ENCODE data around the gene NCAM2. TPM values are rescaled to one million over a fixed set of nuclear protein-coding genes. Genes with fewer than 3 reads are reported as not detected.

Gene NCAM2
- total and polyA plus RNA-seq, 5 donors from 2014 or later, result not detected

GRCh38 chr21:21231913-21232312, 233.7 kb downstream of the NCAM2 start:
- H3K4me1 Mint-ChIP-seq, result no peaks in the 10 kb centered on the region
- Histone ChIP-seq H3K9me3 (ENCODE audit: control insufficient read depth in 2 of 2, low read length in 2 of 2) (peaks cover 2 to 4% of the 10 kb centered on the region in 2 experiments), H3K4me3 (ENCODE audit: low read depth, low read length) (no peak overlapping the region), H3K36me3 (ENCODE audit: control insufficient read depth, insufficient read depth, low read length) (no peaks in the 10 kb centered on the region), H3K27me3 (ENCODE audit: control insufficient read depth, insufficient read depth, low read length) (no peaks in the 10 kb centered on the region), H3K27ac (ENCODE audit: insufficient read depth, low read length, poor library complexity, severe bottlenecking) (no peak overlapping the region), H3K4me1 (ENCODE audit: control insufficient read depth, insufficient read depth, low read length, poor library complexity, severe bottlenecking) (no peaks in the 10 kb centered on the region)
- H3K27me3 Mint-ChIP-seq, result no peaks in the 10 kb centered on the region
- H3K4me3 Mint-ChIP-seq, result no peak overlapping the region
- no peak overlapping the region for H3K27ac Mint-ChIP-seq
- H3K36me3 Mint-ChIP-seq, result no peaks in the 10 kb centered on the region
- DNase-seq (no peak), ATAC-seq (ENCODE audit: low read depth in 2 of 2) (no peak)
- H3K9me3 Mint-ChIP-seq, result peaks cover 0 to 6% (median 4%) of the 10 kb centered on the region in 7 donors

GRCh38 chr21:21232320-21232719, 234.1 kb downstream of the NCAM2 start:
- H3K27ac ChIP-seq (ENCODE audit: insufficient read depth, low read length, poor library complexity, severe bottlenecking), result no peak overlapping the region
- no peak for DNase-seq

GRCh38 chr21:21233051-21233450, 234.8 kb downstream of the NCAM2 start:
- H3K27me3 ChIP-seq (ENCODE audit: control insufficient read depth, insufficient read depth, low read length), result no peaks in the 10 kb centered on the region
- H3K4me3 Mint-ChIP-seq, result no peak overlapping the region
- ATAC-seq (ENCODE audit: low read depth in 2 of 2), result no peak
- H3K36me3 Mint-ChIP-seq, result no peaks in the 10 kb centered on the region
- H3K27ac Mint-ChIP-seq, result no peak overlapping the region
- H3K36me3 ChIP-seq (ENCODE audit: control insufficient read depth, insufficient read depth, low read length), result no peaks in the 10 kb centered on the region
- no peaks in the 10 kb centered on the region for H3K4me1 ChIP-seq (ENCODE audit: control insufficient read depth, insufficient read depth, low read length, poor library complexity, severe bottlenecking)
- H3K9me3 Mint-ChIP-seq, result peaks cover 0 to 5% (median 3%) of the 10 kb centered on the region in 7 donors
- no peak overlapping the region for H3K4me3 ChIP-seq (ENCODE audit: low read depth, low read length)
- H3K27me3 Mint-ChIP-seq, result no peaks in the 10 kb centered on the region
- no peak overlapping the region for H3K27ac ChIP-seq (ENCODE audit: insufficient read depth, low read length, poor library complexity, severe bottlenecking)
- no peak for DNase-seq
- no peaks in the 10 kb centered on the region for H3K4me1 Mint-ChIP-seq
- peaks cover 3 to 4% of the 10 kb centered on the region in 2 experiments for H3K9me3 ChIP-seq (ENCODE audit: control insufficient read depth in 2 of 2, low read length in 2 of 2)

More at GRCh38 chr21:21232320-21232719, 234.1 kb downstream of the NCAM2 start:
- peaks cover 3 to 4% of the 10 kb centered on the region in 2 experiments for H3K9me3 ChIP-seq (ENCODE audit: control insufficient read depth in 2 of 2, low read length in 2 of 2)
- no peaks in the 10 kb centered on the region for H3K36me3 Mint-ChIP-seq
- H3K27me3 Mint-ChIP-seq, result no peaks in the 10 kb centered on the region
- H3K9me3 Mint-ChIP-seq, result peaks cover 0 to 5% (median 4%) of the 10 kb centered on the region in 7 donors
- H3K36me3 ChIP-seq (ENCODE audit: control insufficient read depth, insufficient read depth, low read length), result no peaks in the 10 kb centered on the region
- H3K4me3 Mint-ChIP-seq, result no peak overlapping the region
- H3K4me1 ChIP-seq (ENCODE audit: control insufficient read depth, insufficient read depth, low read length, poor library complexity, severe bottlenecking), result no peaks in the 10 kb centered on the region
- H3K27ac Mint-ChIP-seq, result no peak overlapping the region
- ATAC-seq (ENCODE audit: low read depth in 2 of 2), result no peak
- no peaks in the 10 kb centered on the region for H3K4me1 Mint-ChIP-seq
- H3K4me3 ChIP-seq (ENCODE audit: low read depth, low read length), result no peak overlapping the region
- H3K27me3 ChIP-seq (ENCODE audit: control insufficient read depth, insufficient read depth, low read length), result no peaks in the 10 kb centered on the region

GRCh38 chr21:21236996-21237395, 238.8 kb downstream of the NCAM2 start:
- DNase-seq, result no peak
- Histone ChIP-seq H3K9me3 (ENCODE audit: control insufficient read depth in 2 of 2, low read length in 2 of 2) (peaks cover 3 to 4% of the 10 kb centered on the region in 2 experiments), H3K36me3 (ENCODE audit: control insufficient read depth, insufficient read depth, low read length) (no peaks in the 10 kb centered on the region), H3K4me3 (ENCODE audit: low read depth, low read length) (no peak overlapping the region), H3K4me1 (ENCODE audit: control insufficient read depth, insufficient read depth, low read length, poor library complexity, severe bottlenecking) (no peaks in the 10 kb centered on the region), H3K27ac (ENCODE audit: insufficient read depth, low read length, poor library complexity, severe bottlenecking) (no peak overlapping the region), H3K27me3 (ENCODE audit: control insufficient read depth, insufficient read depth, low read length) (no peaks in the 10 kb centered on the region)
- H3K36me3 Mint-ChIP-seq, result no peaks in the 10 kb centered on the region
- peaks cover 0 to 8% (median 2%) of the 10 kb centered on the region in 7 donors for H3K9me3 Mint-ChIP-seq
- H3K27ac Mint-ChIP-seq, result no peak overlapping the region
- ATAC-seq (ENCODE audit: low read depth in 2 of 2), result no peak
- H3K4me1 Mint-ChIP-seq, result no peaks in the 10 kb centered on the region
- H3K27me3 Mint-ChIP-seq, result no peaks in the 10 kb centered on the region
- no peak overlapping the region for H3K4me3 Mint-ChIP-seq

- ATAC-seq (ENCODE audit: low read depth in 2 of 2) (no peak), DNase-seq (no peak)
- H3K27me3 Mint-ChIP-seq, result no peaks in the 10 kb centered on the region
- H3K27ac Mint-ChIP-seq, result no peak overlapping the region
- H3K4me3 ChIP-seq (ENCODE audit: low read depth, low read length), result no peak overlapping the region
- no peaks in the 10 kb centered on the region for H3K4me1 ChIP-seq (ENCODE audit: control insufficient read depth, insufficient read depth, low read length, poor library complexity, severe bottlenecking)
- H3K9me3 Mint-ChIP-seq, result peaks cover 0 to 7% (median 4%) of the 10 kb centered on the region in 7 donors
- no peaks in the 10 kb centered on the region for H3K36me3 Mint-ChIP-seq
- H3K36me3 ChIP-seq (ENCODE audit: control insufficient read depth, insufficient read depth, low read length), result no peaks in the 10 kb centered on the region
- peaks cover 3 to 4% of the 10 kb centered on the region in 2 experiments for H3K9me3 ChIP-seq (ENCODE audit: control insufficient read depth in 2 of 2, low read length in 2 of 2)
- H3K4me1 Mint-ChIP-seq, result no peaks in the 10 kb centered on the region
- H3K27ac ChIP-seq (ENCODE audit: insufficient read depth, low read length, poor library complexity, severe bottlenecking), result no peak overlapping the region
- no peak overlapping the region for H3K4me3 Mint-ChIP-seq
- H3K27me3 ChIP-seq (ENCODE audit: control insufficient read depth, insufficient read depth, low read length), result no peaks in the 10 kb centered on the region
Observed at GRCh38 chr21:21238629-21239400, 240.6 kb downstream of the NCAM2 start.

GRCh38 chr21:21241391-21241790, 243.2 kb downstream of the NCAM2 start:
- no peaks in the 10 kb centered on the region for H3K27me3 ChIP-seq (ENCODE audit: control insufficient read depth, insufficient read depth, low read length)
- Mint-ChIP-seq H3K4me1 (no peaks in the 10 kb centered on the region), H3K27me3 (no peaks in the 10 kb centered on the region), H3K4me3 (no peak overlapping the region), H3K27ac (no peak overlapping the region), H3K9me3 (peaks cover 0 to 16% (median 5%) of the 10 kb centered on the region in 7 donors), H3K36me3 (no peaks in the 10 kb centered on the region)
- no peak overlapping the region for H3K27ac ChIP-seq (ENCODE audit: insufficient read depth, low read length, poor library complexity, severe bottlenecking)
- DNase-seq (no peak), ATAC-seq (ENCODE audit: low read depth in 2 of 2) (no peak)
- peaks cover 3 to 4% of the 10 kb centered on the region in 2 experiments for H3K9me3 ChIP-seq (ENCODE audit: control insufficient read depth in 2 of 2, low read length in 2 of 2)
- H3K36me3 ChIP-seq (ENCODE audit: control insufficient read depth, insufficient read depth, low read length), result no peaks in the 10 kb centered on the region
- H3K4me1 ChIP-seq (ENCODE audit: control insufficient read depth, insufficient read depth, low read length, poor library complexity, severe bottlenecking), result no peaks in the 10 kb centered on the region
- no peak overlapping the region for H3K4me3 ChIP-seq (ENCODE audit: low read depth, low read length)

- Histone ChIP-seq H3K36me3 (ENCODE audit: control insufficient read depth, insufficient read depth, low read length) (no peaks in the 10 kb centered on the region), H3K27me3 (ENCODE audit: control insufficient read depth, insufficient read depth, low read length) (no peaks in the 10 kb centered on the region), H3K4me3 (ENCODE audit: low read depth, low read length) (no peak overlapping the region), H3K9me3 (ENCODE audit: control insufficient read depth in 2 of 2, low read length in 2 of 2) (no peaks in the 10 kb centered on the region), H3K4me1 (ENCODE audit: control insufficient read depth, insufficient read depth, low read length, poor library complexity, severe bottlenecking) (no peaks in the 10 kb centered on the region), H3K27ac (ENCODE audit: insufficient read depth, low read length, poor library complexity, severe bottlenecking) (no peak overlapping the region)
- Mint-ChIP-seq H3K36me3 (no peaks in the 10 kb centered on the region), H3K4me3 (no peak overlapping the region), H3K9me3 (peaks cover 0 to 12% (median 4%) of the 10 kb centered on the region in 7 donors), H3K27ac (no peak overlapping the region), H3K27me3 (no peaks in the 10 kb centered on the region), H3K4me1 (no peaks in the 10 kb centered on the region)
- DNase-seq (no peak), ATAC-seq (ENCODE audit: low read depth in 2 of 2) (no peak)
Observed at GRCh38 chr21:21246007-21246406, 247.8 kb downstream of the NCAM2 start.

GRCh38 chr21:21247424-21247823, 249.2 kb downstream of the NCAM2 start:
- H3K27ac Mint-ChIP-seq, result no peak overlapping the region
- ATAC-seq (ENCODE audit: low read depth in 2 of 2) (no peak), DNase-seq (no peak)
- Histone ChIP-seq H3K9me3 (ENCODE audit: control insufficient read depth in 2 of 2, low read length in 2 of 2) (no peaks in the 10 kb centered on the region), H3K27ac (ENCODE audit: insufficient read depth, low read length, poor library complexity, severe bottlenecking) (no peak overlapping the region), H3K27me3 (ENCODE audit: control insufficient read depth, insufficient read depth, low read length) (no peaks in the 10 kb centered on the region), H3K36me3 (ENCODE audit: control insufficient read depth, insufficient read depth, low read length) (no peaks in the 10 kb centered on the region), H3K4me3 (ENCODE audit: low read depth, low read length) (no peak overlapping the region), H3K4me1 (ENCODE audit: control insufficient read depth, insufficient read depth, low read length, poor library complexity, severe bottlenecking) (no peaks in the 10 kb centered on the region)
- no peaks in the 10 kb centered on the region for H3K4me1 Mint-ChIP-seq
- H3K9me3 Mint-ChIP-seq, result peaks cover 0 to 9% (median 4%) of the 10 kb centered on the region in 7 donors
- H3K27me3 Mint-ChIP-seq, result no peaks in the 10 kb centered on the region
- no peak overlapping the region for H3K4me3 Mint-ChIP-seq
- no peaks in the 10 kb centered on the region for H3K36me3 Mint-ChIP-seq
